ENCODE results near the gene RRP12.

DNA sequence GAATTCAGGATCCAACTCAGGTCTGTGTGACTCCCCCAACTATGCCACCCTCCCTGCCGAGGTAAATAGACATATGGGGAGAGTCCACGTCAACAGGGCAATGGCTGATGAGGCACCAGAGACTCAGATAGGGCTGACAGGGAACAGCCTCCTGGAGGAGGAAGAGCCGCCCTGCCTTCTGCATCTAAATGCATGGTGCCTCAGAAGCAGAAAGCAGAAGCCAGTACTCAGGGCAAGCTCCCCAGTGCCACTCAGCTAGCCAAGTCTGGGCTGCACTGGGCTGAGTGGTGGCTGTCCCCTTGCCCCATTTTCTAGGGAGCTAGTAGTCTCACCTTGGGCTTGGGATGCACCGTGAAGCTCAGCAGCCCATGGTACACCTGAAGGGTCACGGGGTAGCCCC lies 11.0 kb downstream of the RRP12 start:
- TF ChIP-seq EP300 (IDR thresholded peaks at IDR 0.05) (no peak), POLR2A (IDR thresholded peaks at IDR 0.05) (no peak)
- TF ChIP-seq, protein P1, sequence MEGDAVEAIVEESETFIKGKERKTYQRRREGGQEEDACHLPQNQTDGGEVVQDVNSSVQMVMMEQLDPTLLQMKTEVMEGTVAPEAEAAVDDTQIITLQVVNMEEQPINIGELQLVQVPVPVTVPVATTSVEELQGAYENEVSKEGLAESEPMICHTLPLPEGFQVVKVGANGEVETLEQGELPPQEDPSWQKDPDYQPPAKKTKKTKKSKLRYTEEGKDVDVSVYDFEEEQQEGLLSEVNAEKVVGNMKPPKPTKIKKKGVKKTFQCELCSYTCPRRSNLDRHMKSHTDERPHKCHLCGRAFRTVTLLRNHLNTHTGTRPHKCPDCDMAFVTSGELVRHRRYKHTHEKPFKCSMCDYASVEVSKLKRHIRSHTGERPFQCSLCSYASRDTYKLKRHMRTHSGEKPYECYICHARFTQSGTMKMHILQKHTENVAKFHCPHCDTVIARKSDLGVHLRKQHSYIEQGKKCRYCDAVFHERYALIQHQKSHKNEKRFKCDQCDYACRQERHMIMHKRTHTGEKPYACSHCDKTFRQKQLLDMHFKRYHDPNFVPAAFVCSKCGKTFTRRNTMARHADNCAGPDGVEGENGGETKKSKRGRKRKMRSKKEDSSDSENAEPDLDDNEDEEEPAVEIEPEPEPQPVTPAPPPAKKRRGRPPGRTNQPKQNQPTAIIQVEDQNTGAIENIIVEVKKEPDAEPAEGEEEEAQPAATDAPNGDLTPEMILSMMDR (IDR thresholded peaks at IDR 0.05): no peak
